ENCODE results near the gene TJP1. TPM values are rescaled to one million over a fixed set of nuclear protein-coding genes. Genes with fewer than 3 reads are reported as not detected.

TJP1 gene
- total RNA-seq, 1 experiment from 2014 or later, result 181 TPM

DNA sequence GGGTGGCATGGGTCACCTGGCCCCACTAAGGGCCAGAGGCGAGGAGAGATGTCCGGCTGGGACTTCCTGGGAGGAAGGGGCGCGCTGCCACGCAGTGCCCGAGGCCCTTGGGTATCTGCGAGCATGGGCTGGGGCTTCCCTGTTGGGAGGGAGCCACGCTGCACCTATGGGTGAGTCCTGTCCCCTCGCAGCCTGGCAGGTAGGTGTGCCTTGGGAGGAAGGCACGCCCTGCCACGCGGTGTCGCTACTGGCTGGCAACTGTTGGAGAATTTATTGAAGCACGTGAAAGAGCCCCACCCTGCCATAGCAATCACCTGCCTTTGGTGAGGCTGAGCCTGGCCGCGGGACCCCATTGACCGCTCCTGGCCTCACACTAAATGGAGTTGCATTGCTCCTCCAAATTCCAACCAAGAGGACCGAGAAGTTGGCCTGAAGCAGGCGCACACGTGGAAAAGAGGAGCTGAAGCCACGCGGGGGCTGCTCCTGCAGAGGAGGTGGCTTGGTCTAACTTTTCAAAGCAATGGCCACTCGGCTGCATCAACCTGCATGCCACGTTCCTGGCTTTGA is 134.2 kb downstream of the TJP1 start:
- H3K4me3 ChIP-seq (ENCODE audit: low read depth, low read length), result no peak overlapping the region
- intact Hi-C loops (cut with micrococcal nuclease; ENCODE audit: unreplicated experiment), result no loop called here
- H3K27ac Mint-ChIP-seq (ENCODE audit: unreplicated experiment), result no peak overlapping the region
- H3K36me3 Mint-ChIP-seq (ENCODE audit: insufficient read depth, unreplicated experiment), result peaks cover 31% of the 10 kb centered on the region
- DNase-seq, result no peak
- BruUV-seq (replicated peaks), result no TSS peak
- peaks cover 6% of the 10 kb centered on the region for H3K4me1 Mint-ChIP-seq (ENCODE audit: low read depth, unreplicated experiment)
- TF ChIP-seq CTCF (IDR thresholded peaks at IDR 0.05; ENCODE audit: insufficient read depth in 1 of 2, low read depth in 1 of 2, low read length in 1 of 2, severe bottlenecking in 1 of 2, unreplicated experiment in 1 of 2), result no peak
- ChIA-PET POLR2A (no interaction called here), CTCF (no interaction called here)
- no peaks in the 10 kb centered on the region for H3K4me1 ChIP-seq
- H3K4me3 Mint-ChIP-seq (ENCODE audit: unreplicated experiment), result no peak overlapping the region
- H3K9me3 ChIP-seq, result no peaks in the 10 kb centered on the region
- no peaks in the 10 kb centered on the region for H3K27me3 ChIP-seq (replicated peaks; ENCODE audit: control insufficient read depth, insufficient read depth, low read length)
- no peaks in the 10 kb centered on the region for H3K9me3 Mint-ChIP-seq (ENCODE audit: unreplicated experiment)
- no peaks in the 10 kb centered on the region for H3K36me3 ChIP-seq (ENCODE audit: control insufficient read depth, insufficient read depth, low read length)
- H3K27me3 Mint-ChIP-seq (ENCODE audit: insufficient read depth, unreplicated experiment), result no peaks in the 10 kb centered on the region

DNA sequence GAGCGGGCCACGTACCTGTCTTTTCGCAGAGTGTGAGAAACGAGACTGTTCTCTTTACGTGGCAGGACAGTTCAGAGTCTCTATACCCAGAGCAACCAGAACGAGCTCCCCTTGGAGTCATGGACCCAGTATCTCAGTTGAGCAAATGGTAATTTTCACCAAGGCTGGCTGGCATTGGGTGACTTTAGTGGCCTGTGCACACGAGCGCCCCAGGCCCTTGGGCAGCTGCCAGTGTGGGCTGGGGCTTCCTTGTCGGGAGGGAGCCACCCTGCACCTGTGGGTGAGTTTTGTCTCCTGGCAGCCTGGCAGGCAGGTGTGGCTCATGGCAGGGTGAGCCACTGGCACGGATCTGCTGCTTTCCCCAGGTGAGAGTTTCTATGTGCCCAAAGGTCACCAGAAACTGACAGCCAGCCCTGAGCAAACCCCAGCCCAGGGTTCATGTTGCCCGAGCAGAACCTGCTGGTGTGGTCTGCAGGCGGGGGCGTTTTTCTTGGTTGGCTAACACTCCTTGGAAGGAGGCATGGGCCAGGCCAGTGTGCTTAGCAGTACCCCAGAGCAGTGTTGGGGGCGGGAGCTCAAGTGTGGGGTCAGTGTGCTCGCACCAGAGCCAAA is 135.0 kb downstream of the TJP1 start:
- intact Hi-C loops (cut with micrococcal nuclease; ENCODE audit: unreplicated experiment), result no loop called here
- no peak for TF ChIP-seq CTCF (IDR thresholded peaks at IDR 0.05; ENCODE audit: insufficient read depth in 1 of 2, low read depth in 1 of 2, low read length in 1 of 2, severe bottlenecking in 1 of 2, unreplicated experiment in 1 of 2)
- CTCF ChIA-PET, result no interaction called here

DNA sequence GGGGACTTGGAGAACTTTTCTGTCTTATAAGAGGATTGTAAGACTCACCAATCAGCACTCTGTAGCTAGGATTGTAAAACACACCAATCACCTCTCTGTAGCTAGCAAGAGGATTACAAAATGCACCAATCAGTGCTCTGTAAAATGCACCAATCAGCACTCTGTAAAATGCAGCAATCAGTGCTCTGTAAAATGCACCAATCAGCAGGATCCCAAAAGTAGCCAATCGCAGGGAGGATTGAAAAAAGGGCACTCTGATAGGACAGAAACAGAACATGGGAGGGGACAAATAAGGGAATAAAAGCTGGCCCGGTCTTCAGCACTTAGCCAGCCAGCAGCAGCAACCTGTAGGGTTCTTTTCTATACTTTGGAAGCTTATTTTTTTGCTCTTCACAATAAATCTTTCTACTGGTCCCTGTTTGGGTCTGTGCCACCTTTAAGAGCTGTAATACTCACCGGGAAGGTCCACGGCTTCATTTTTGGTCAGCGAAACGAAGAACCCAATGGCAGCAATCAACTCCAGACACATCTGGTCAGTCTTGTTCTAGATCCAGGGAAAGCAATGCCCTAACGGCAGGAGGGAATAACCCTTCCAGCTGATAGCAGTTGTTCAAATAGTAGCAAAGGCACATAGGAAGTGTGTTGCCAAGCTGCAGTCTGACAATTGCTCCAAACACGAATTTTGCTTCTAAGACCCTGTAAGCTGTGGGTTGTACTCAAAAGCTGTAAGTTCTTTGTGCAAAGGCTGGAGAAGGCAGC is 135.6 kb downstream of the TJP1 start:
- Mint-ChIP-seq H3K36me3 (ENCODE audit: insufficient read depth, unreplicated experiment) (peaks cover 23% of the 10 kb centered on the region), H3K27ac (ENCODE audit: unreplicated experiment) (no peak overlapping the region), H3K27me3 (ENCODE audit: insufficient read depth, unreplicated experiment) (no peaks in the 10 kb centered on the region), H3K4me3 (ENCODE audit: unreplicated experiment) (no peak overlapping the region), H3K9me3 (ENCODE audit: unreplicated experiment) (no peaks in the 10 kb centered on the region), H3K4me1 (ENCODE audit: low read depth, unreplicated experiment) (peaks cover 6% of the 10 kb centered on the region)
- POLR2A ChIA-PET, result no interaction called here
- no TSS peak for BruUV-seq (replicated peaks)
- H3K36me3 ChIP-seq (ENCODE audit: control insufficient read depth, insufficient read depth, low read length), result no peaks in the 10 kb centered on the region
- DNase-seq, result no peak
- intact Hi-C loops (cut with micrococcal nuclease; ENCODE audit: unreplicated experiment), result no loop called here
- TF ChIP-seq CTCF (IDR thresholded peaks at IDR 0.05; ENCODE audit: insufficient read depth in 1 of 2, low read depth in 1 of 2, low read length in 1 of 2, severe bottlenecking in 1 of 2, unreplicated experiment in 1 of 2), result no peak
- no peaks in the 10 kb centered on the region for H3K27me3 ChIP-seq (replicated peaks; ENCODE audit: control insufficient read depth, insufficient read depth, low read length)
- H3K9me3 ChIP-seq, result no peaks in the 10 kb centered on the region
- H3K4me3 ChIP-seq (ENCODE audit: low read depth, low read length), result no peak overlapping the region
- CTCF ChIA-PET, result no interaction called here
- no peaks in the 10 kb centered on the region for H3K4me1 ChIP-seq

More for the DNA sequence above, 135.0 kb downstream of the TJP1 start:
- Histone ChIP-seq H3K27me3 (replicated peaks; ENCODE audit: control insufficient read depth, insufficient read depth, low read length) (no peaks in the 10 kb centered on the region), H3K4me3 (ENCODE audit: low read depth, low read length) (no peak overlapping the region), H3K36me3 (ENCODE audit: control insufficient read depth, insufficient read depth, low read length) (no peaks in the 10 kb centered on the region), H3K4me1 (no peaks in the 10 kb centered on the region), H3K9me3 (no peaks in the 10 kb centered on the region)
- peaks cover 6% of the 10 kb centered on the region for H3K4me1 Mint-ChIP-seq (ENCODE audit: low read depth, unreplicated experiment)
- POLR2A ChIA-PET, result no interaction called here
- H3K27ac Mint-ChIP-seq (ENCODE audit: unreplicated experiment), result no peak overlapping the region
- no peaks in the 10 kb centered on the region for H3K9me3 Mint-ChIP-seq (ENCODE audit: unreplicated experiment)
- no TSS peak for BruUV-seq (replicated peaks)
- DNase-seq, result no peak
- H3K27me3 Mint-ChIP-seq (ENCODE audit: insufficient read depth, unreplicated experiment), result no peaks in the 10 kb centered on the region
- H3K36me3 Mint-ChIP-seq (ENCODE audit: insufficient read depth, unreplicated experiment), result peaks cover 24% of the 10 kb centered on the region
- no peak overlapping the region for H3K4me3 Mint-ChIP-seq (ENCODE audit: unreplicated experiment)
